Measurements from ENCODE around the gene PIK3CD. TPM values are rescaled to one million over a fixed set of nuclear protein-coding genes. Genes with fewer than 3 reads are reported as not detected.

PIK3CD gene
- polyA plus RNA-seq, 1 of the 3 experiments (the other 2 are of a cell fraction): 6.0 TPM

DNA sequence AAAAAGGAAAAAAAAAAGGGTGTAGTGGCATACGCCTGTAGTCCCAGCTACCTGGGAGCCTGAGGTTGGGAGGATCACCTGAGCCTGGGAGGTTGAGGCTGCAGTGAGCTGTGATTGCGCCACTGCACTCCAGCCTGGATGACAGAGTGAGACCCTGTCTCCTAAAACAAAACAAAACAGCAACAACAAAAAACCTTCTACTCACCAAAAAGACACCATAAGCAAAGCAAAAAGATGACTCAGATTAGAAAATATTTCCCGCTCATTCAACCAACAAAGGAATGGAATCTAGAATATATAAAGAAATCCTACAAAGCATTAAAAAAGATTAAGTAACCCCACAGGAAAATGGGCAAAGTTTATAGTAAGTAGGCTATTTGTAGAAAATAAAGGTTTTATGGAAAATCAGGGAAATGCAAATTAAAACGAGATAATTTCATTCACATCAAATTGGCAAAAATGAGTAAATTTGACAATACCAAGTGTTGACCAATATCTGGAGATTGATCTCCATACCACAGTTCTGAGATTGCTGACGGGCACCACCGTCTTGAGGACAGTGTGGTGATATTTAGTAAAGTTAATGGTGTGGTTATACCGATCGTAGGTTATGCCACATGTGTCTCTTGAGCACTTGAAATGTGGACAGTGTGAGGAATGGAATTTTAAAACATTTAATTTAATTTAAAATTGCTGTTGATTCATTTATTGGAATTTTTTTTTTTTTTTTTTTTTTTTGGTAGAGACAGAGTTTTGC, 54.0 kb downstream of the PIK3CD start:
- Histone ChIP-seq H3K79me2 (ENCODE audit: insufficient read depth) (no peaks in the 10 kb centered on the region), H3K27me3 (ENCODE audit: insufficient read depth) (no peaks in the 10 kb centered on the region), H3F3A (replicated peaks; ENCODE audit: insufficient read depth) (peaks cover 9% of the 10 kb centered on the region), H3K27ac (ENCODE audit: low read depth in 2 of 2, low read length in 1 of 2) (peak overlapping the region in 1 of 2 experiments; percentile 28; a peak in 1 of 4 replicates), H3K4me1 (ENCODE audit: control insufficient read depth in 1 of 2, insufficient read depth in 2 of 2, low read depth in 1 of 2, low read length in 1 of 2) (peaks cover 0 to 6% of the 10 kb centered on the region in 2 experiments; a peak in 1 of 4 replicates), H2AFZ (ENCODE audit: low read depth) (peak overlapping the region; percentile 41; the same call in 1 of the 2 replicates), H3K9me3 (no peaks in the 10 kb centered on the region), H3K9ac (no peak overlapping the region), H3K4me2 (no peak overlapping the region), H4K20me1 (ENCODE audit: insufficient read depth) (no peaks in the 10 kb centered on the region), H3K36me3 (replicated peaks in 1 of 2; ENCODE audit: control insufficient read depth in 1 of 2, insufficient read depth in 2 of 2, low read length in 1 of 2) (no peaks in the 10 kb centered on the region), H3K9me2 (no peaks in the 10 kb centered on the region), H3K4me3 (ENCODE audit: low read depth in 2 of 2, low read length in 1 of 2) (no peak overlapping the region)
- 91% methylated on average over 8 of the region's 8 CpGs for WGBS (ENCODE audit: low lambda C conversion rate)
- DNase-seq: no peak
- POLR2A ChIA-PET: interaction anchor here (0.7 kb wide), 1 partner anchor 46 kb away, joined by 4 read pairs; no protein-coding TSS in a partner anchor
- CTCF ChIA-PET: no interaction called here
- TF ChIP-seq EP300 (IDR thresholded peaks at IDR 0.05; ENCODE audit: borderline replicate concordance in 1 of 2, low read depth in 1 of 2, low read length in 1 of 2) (no peak), JUND (IDR thresholded peaks at IDR 0.05) (0 out of 2 replicates have a peak, but pooled peaks have one; percentile 13), FOSL2 (IDR thresholded peaks at IDR 0.05; ENCODE audit: borderline replicate concordance, low read depth) (peak; percentile 39; the same call in 1 of the 2 replicates), FOXM1 (IDR thresholded peaks at IDR 0.05; ENCODE audit: low read depth) (no peak)

DNA sequence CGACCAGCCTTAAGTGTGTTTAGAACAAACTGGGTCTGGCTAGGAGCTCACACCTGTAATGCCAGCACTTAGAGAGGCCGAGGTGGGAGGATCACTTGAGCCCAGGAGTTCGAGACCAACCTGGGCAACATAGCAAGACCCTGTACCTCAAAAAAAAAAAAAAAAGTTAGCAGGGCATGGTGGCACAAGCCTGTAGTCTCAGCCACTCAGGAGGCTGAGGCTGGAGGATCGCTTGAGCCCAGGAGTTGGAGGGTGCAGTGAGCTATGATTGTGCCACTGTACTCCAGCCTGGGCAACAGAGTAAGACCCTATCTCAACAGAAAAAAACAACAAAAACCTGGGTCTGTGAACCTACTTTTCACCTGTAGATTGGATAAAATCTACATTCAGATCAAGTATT, 54.6 kb downstream of the PIK3CD start:
- WGBS (ENCODE audit: low lambda C conversion rate): 85% methylated on average over 4 of the region's 4 CpGs
- TF ChIP-seq FOXM1 (IDR thresholded peaks at IDR 0.05; ENCODE audit: low read depth) (no peak), TEAD4 (IDR thresholded peaks at IDR 0.05; ENCODE audit: borderline replicate concordance, insufficient read depth) (no peak), FOSL2 (IDR thresholded peaks at IDR 0.05; ENCODE audit: borderline replicate concordance, low read depth) (no peak), NRF1 (IDR thresholded peaks at IDR 0.05; ENCODE audit: low read depth, low read length) (no peak), JUND (IDR thresholded peaks at IDR 0.05) (no peak), MXI1 (IDR thresholded peaks at IDR 0.05; ENCODE audit: low read depth, low read length) (no peak), POLR2AphosphoS5 (IDR thresholded peaks at IDR 0.05; ENCODE audit: low read depth, low read length) (no peak), SMC3 (IDR thresholded peaks at IDR 0.05; ENCODE audit: low read depth, low read length) (no peak), EP300 (IDR thresholded peaks at IDR 0.05; ENCODE audit: borderline replicate concordance in 1 of 2, low read depth in 1 of 2, low read length in 1 of 2) (no peak), RAD21 (IDR thresholded peaks at IDR 0.05; ENCODE audit: low read length) (no peak), EZH2phosphoT487 (IDR thresholded peaks at IDR 0.05; ENCODE audit: borderline replicate concordance, low read depth) (no peak)
- TF ChIP-seq, protein P1, sequence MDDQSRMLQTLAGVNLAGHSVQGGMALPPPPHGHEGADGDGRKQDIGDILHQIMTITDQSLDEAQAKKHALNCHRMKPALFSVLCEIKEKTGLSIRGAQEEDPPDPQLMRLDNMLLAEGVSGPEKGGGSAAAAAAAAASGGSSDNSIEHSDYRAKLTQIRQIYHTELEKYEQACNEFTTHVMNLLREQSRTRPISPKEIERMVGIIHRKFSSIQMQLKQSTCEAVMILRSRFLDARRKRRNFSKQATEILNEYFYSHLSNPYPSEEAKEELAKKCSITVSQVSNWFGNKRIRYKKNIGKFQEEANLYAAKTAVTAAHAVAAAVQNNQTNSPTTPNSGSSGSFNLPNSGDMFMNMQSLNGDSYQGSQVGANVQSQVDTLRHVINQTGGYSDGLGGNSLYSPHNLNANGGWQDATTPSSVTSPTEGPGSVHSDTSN (IDR thresholded peaks at IDR 0.05): no peak
- TF ChIP-seq, protein P2, sequence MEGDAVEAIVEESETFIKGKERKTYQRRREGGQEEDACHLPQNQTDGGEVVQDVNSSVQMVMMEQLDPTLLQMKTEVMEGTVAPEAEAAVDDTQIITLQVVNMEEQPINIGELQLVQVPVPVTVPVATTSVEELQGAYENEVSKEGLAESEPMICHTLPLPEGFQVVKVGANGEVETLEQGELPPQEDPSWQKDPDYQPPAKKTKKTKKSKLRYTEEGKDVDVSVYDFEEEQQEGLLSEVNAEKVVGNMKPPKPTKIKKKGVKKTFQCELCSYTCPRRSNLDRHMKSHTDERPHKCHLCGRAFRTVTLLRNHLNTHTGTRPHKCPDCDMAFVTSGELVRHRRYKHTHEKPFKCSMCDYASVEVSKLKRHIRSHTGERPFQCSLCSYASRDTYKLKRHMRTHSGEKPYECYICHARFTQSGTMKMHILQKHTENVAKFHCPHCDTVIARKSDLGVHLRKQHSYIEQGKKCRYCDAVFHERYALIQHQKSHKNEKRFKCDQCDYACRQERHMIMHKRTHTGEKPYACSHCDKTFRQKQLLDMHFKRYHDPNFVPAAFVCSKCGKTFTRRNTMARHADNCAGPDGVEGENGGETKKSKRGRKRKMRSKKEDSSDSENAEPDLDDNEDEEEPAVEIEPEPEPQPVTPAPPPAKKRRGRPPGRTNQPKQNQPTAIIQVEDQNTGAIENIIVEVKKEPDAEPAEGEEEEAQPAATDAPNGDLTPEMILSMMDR (IDR thresholded peaks at IDR 0.05): no peak
- TF ChIP-seq, protein P3, sequence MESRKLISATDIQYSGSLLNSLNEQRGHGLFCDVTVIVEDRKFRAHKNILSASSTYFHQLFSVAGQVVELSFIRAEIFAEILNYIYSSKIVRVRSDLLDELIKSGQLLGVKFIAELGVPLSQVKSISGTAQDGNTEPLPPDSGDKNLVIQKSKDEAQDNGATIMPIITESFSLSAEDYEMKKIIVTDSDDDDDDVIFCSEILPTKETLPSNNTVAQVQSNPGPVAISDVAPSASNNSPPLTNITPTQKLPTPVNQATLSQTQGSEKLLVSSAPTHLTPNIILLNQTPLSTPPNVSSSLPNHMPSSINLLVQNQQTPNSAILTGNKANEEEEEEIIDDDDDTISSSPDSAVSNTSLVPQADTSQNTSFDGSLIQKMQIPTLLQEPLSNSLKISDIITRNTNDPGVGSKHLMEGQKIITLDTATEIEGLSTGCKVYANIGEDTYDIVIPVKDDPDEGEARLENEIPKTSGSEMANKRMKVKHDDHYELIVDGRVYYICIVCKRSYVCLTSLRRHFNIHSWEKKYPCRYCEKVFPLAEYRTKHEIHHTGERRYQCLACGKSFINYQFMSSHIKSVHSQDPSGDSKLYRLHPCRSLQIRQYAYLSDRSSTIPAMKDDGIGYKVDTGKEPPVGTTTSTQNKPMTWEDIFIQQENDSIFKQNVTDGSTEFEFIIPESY (IDR thresholded peaks at IDR 0.05; ENCODE audit: borderline replicate concordance, low read depth): no peak
- Histone ChIP-seq H3F3A (replicated peaks; ENCODE audit: insufficient read depth) (peaks cover 7% of the 10 kb centered on the region), H3K9ac (no peak overlapping the region), H3K9me2 (no peaks in the 10 kb centered on the region), H3K36me3 (replicated peaks in 1 of 2; ENCODE audit: control insufficient read depth in 1 of 2, insufficient read depth in 2 of 2, low read length in 1 of 2) (no peaks in the 10 kb centered on the region), H3K4me2 (no peak overlapping the region), H3K79me2 (ENCODE audit: insufficient read depth) (no peaks in the 10 kb centered on the region), H4K20me1 (ENCODE audit: insufficient read depth) (no peaks in the 10 kb centered on the region), H3K9me3 (no peaks in the 10 kb centered on the region), H3K4me1 (ENCODE audit: control insufficient read depth in 1 of 2, insufficient read depth in 2 of 2, low read depth in 1 of 2, low read length in 1 of 2) (0 out of 4 replicates have a peak, but pooled peaks cover 0 to 6% of the 10 kb centered on the region in 2 experiments), H2AFZ (ENCODE audit: low read depth) (no peak overlapping the region), H3K4me3 (ENCODE audit: low read depth in 2 of 2, low read length in 1 of 2) (no peak overlapping the region), H3K27ac (ENCODE audit: low read depth in 2 of 2, low read length in 1 of 2) (no peak overlapping the region), H3K27me3 (ENCODE audit: insufficient read depth) (no peaks in the 10 kb centered on the region)
- POLR2A ChIA-PET: interaction anchor here (0.7 kb wide), 1 partner anchor 47 kb away, joined by 4 read pairs; no protein-coding TSS in a partner anchor
- CTCF ChIA-PET: no interaction called here
- DNase-seq: no peak

All from SK-N-SH (cell line).